Hepatocyte (in vitro differentiated cells): ENCODE results near the gene XPO6. TPM values are rescaled to one million over a fixed set of nuclear protein-coding genes. Genes with fewer than 3 reads are reported as not detected.

Experiments used
- DNase-seq: peaks from one replicate; pipeline ENCODE4 v3.0.0-alpha.2; 2016; ENCODE audit warnings: low spot score
- H2AFZ ChIP-seq: fragments of 200-600 bp; sonication (generic); 2 replicates; pipeline ENCODE4 v1.6.0; 2016; ENCODE audit warnings: antibody characterized with exemption, mild to moderate bottlenecking
- H3K27ac ChIP-seq: fragments of 200-600 bp; sonication (generic); 2 replicates; pipeline ENCODE4 v1.5.1; 2016; ENCODE audit warnings: mild to moderate bottlenecking
- H3K27me3 ChIP-seq: fragments of 200-600 bp; sonication (generic); 2 replicates; pipeline ENCODE4 v1.6.1; 2016
- H3K36me3 ChIP-seq: fragments of 200-600 bp; sonication (generic); replicated peaks from 2 replicates; pipeline ENCODE4 v1.5.1; 2016; ENCODE audit warnings: low read depth; ENCODE audit not compliant: insufficient read depth
- H3K4me1 ChIP-seq: fragments of 200-600 bp; sonication (generic); 2 replicates; pipeline ENCODE4 v1.5.1; 2016; ENCODE audit warnings: mild to moderate bottlenecking, moderate library complexity; ENCODE audit not compliant: insufficient read depth
- H3K4me2 ChIP-seq: fragments of 200-600 bp; sonication (generic); 2 replicates; pipeline ENCODE4 v1.6.0; 2016
- H3K4me3 ChIP-seq: fragments of 200-600 bp; sonication (generic); 2 replicates; pipeline ENCODE4 v1.5.1; 2016; ENCODE audit warnings: mild to moderate bottlenecking
- H3K79me2 ChIP-seq: fragments of 200-600 bp; sonication (generic); 2 replicates; pipeline ENCODE4 v1.6.0; 2017; ENCODE audit warnings: mild to moderate bottlenecking
- H3K9me2 ChIP-seq: fragments of 200-600 bp; sonication (generic); replicated peaks from 2 replicates; pipeline ENCODE4 v1.6.0; 2017; ENCODE audit warnings: mild to moderate bottlenecking; ENCODE audit not compliant: insufficient read depth
- H3K9me3 ChIP-seq: fragments of 200-600 bp; sonication (generic); 2 replicates; pipeline ENCODE4 v1.5.1; 2016; ENCODE audit warnings: low read depth, mild to moderate bottlenecking
- H4K20me1 ChIP-seq: fragments of 200-600 bp; sonication (generic); 2 replicates; pipeline ENCODE4 v1.6.0; 2016; ENCODE audit warnings: mild to moderate bottlenecking; ENCODE audit not compliant: insufficient read depth, poor library complexity, severe bottlenecking
- EZH2 ChIP-seq: fragments of 200-600 bp; sonication (generic); IDR thresholded peaks from 2 replicates; pipeline ENCODE4 v1.6.1; 2016; ENCODE audit warnings: antibody characterized with exemption, mild to moderate bottlenecking, borderline replicate concordance
- EZH2phosphoT487 ChIP-seq: fragments of 200-600 bp; sonication (generic); IDR thresholded peaks from one replicate; pipeline ENCODE4 v1.6.1; 2018; ENCODE audit warnings: antibody characterized with exemption, mild to moderate bottlenecking, low read depth, moderate library complexity; ENCODE audit not compliant: unreplicated experiment, severe bottlenecking
- WGBS: methylation state at CpG from one replicate; pipeline ENCODE4 v1.1.6; 2016; ENCODE audit warnings: low lambda C conversion rate; ENCODE audit errors: missing lambda C conversion rate; 5-methylcytosine and 5-hydroxymethylcytosine counted together
- polyA plus RNA-seq: library from polyadenylated mRNA; unstranded; fragments of >200 nt; fragmentation: Nextera tagmentation; extraction: Ambion mirVana; gene quantifications from 2 replicates; pipeline ENCODE4 v1.2.1, GENCODE V29; 2016
- total RNA-seq: library from RNA; depleted of rRNA; stranded (reverse); fragments of >200 nt; gene quantifications from 2 replicates; pipeline ENCODE4 v1.2.3, GENCODE V29; 2014
- TF ChIP-seq, protein P1 (sequence below): fragments of 200-600 bp; sonication (generic); IDR thresholded peaks from 2 replicates; pipeline ENCODE4 v1.5.1; 2016; ENCODE audit warnings: antibody characterized with exemption, mild to moderate bottlenecking; ENCODE audit not compliant: poor library complexity

Gene XPO6
- total and polyA plus RNA-seq, 2 experiments from 2014 or later: 39.8 to 111 TPM

DNA sequence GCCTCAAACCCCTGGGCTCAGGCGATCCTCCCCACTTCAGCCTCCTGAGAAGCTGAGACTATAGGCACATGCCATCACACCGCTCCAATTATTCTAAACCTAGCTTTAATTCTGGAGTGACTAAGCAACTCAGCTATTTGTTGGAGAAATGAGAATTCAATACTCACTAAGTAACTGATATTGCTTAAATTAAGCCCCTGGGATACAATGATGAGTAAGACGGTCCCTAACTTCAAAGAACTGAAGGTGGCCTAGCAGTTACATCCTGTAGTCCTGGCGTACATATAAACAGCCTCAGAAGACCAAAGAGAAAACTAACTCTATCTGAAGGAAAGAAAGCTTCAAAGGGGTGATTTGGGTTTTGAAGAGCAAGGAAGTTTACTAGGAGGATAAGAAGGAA lies 25.0 kb downstream of the XPO6 start:
- H2AFZ ChIP-seq: no peak overlapping the region
- H3K27me3 ChIP-seq: no peaks in the 10 kb centered on the region
- peaks cover 98% of the 10 kb centered on the region for H3K79me2 ChIP-seq
- H3K9me3 ChIP-seq: no peaks in the 10 kb centered on the region
- H3K4me1 ChIP-seq: peaks cover 9% of the 10 kb centered on the region
- TF ChIP-seq EZH2phosphoT487 (no peak), EZH2 (no peak)
- TF ChIP-seq, protein P1, sequence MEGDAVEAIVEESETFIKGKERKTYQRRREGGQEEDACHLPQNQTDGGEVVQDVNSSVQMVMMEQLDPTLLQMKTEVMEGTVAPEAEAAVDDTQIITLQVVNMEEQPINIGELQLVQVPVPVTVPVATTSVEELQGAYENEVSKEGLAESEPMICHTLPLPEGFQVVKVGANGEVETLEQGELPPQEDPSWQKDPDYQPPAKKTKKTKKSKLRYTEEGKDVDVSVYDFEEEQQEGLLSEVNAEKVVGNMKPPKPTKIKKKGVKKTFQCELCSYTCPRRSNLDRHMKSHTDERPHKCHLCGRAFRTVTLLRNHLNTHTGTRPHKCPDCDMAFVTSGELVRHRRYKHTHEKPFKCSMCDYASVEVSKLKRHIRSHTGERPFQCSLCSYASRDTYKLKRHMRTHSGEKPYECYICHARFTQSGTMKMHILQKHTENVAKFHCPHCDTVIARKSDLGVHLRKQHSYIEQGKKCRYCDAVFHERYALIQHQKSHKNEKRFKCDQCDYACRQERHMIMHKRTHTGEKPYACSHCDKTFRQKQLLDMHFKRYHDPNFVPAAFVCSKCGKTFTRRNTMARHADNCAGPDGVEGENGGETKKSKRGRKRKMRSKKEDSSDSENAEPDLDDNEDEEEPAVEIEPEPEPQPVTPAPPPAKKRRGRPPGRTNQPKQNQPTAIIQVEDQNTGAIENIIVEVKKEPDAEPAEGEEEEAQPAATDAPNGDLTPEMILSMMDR: no peak
- H4K20me1 ChIP-seq: peaks cover 28% of the 10 kb centered on the region
- H3K9me2 ChIP-seq: no peaks in the 10 kb centered on the region
- DNase-seq: no peak
- H3K27ac ChIP-seq: no peak overlapping the region
- H3K36me3 ChIP-seq: no peaks in the 10 kb centered on the region
- 90% methylated on average over 4 of the region's 4 CpGs for WGBS
- no peak overlapping the region for H3K4me2 ChIP-seq
- no peak overlapping the region for H3K4me3 ChIP-seq

DNA sequence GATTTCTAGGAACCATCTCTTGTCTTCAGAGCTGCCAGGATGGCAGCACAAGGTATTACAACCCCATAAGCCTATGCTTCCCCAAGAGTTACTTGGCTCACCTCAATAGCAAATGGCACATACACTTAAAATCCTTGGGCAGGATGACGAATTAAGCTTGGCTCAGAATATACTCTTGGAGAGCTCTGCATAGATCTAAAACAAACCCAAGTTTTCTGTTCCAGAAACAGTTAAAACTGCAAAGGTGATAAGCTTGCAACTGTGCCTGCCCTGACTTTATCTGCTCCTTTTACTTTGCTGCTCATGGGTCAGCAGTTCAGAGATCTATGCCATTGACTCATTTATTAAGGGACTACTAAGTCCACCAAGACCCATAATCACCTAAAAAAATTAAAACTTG lies 26.1 kb downstream of the XPO6 start:
- H4K20me1 ChIP-seq: peaks cover 21% of the 10 kb centered on the region
- no peak for TF ChIP-seq EZH2phosphoT487
- TF ChIP-seq EZH2: no peak
- TF ChIP-seq, protein P1: no peak
- peaks cover 94% of the 10 kb centered on the region for H3K79me2 ChIP-seq
- no peak overlapping the region for H3K4me3 ChIP-seq
- no peak overlapping the region for H2AFZ ChIP-seq
- no peaks in the 10 kb centered on the region for H3K27me3 ChIP-seq
- H3K4me1 ChIP-seq: peaks cover 13% of the 10 kb centered on the region
- no peaks in the 10 kb centered on the region for H3K9me3 ChIP-seq
- WGBS: 88% methylated on average over 1 of the region's 1 CpG
- no peak overlapping the region for H3K4me2 ChIP-seq
- H3K36me3 ChIP-seq: no peaks in the 10 kb centered on the region
- no peaks in the 10 kb centered on the region for H3K9me2 ChIP-seq
- DNase-seq: no peak
- H3K27ac ChIP-seq: no peak overlapping the region

DNA sequence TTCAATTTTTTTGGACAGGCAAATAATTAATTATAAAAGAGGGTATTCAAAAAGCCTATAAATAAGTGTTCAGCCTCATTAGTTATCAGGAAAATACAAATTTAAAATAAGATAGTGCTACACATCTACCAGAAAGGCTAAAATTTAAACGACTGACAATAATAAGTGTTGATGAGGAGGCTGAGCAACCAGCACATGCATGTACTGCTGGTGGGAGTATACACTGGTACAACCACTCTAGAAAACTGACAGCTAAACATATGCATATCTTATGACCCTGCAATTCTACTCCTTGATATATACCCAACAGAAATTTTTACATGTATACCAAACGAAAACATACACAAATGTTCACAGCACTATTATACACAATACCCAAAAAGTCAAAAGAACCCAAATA lies 27.1 kb downstream of the XPO6 start:
- H3K36me3 ChIP-seq: no peaks in the 10 kb centered on the region
- no peaks in the 10 kb centered on the region for H3K9me3 ChIP-seq
- H3K4me3 ChIP-seq: no peak overlapping the region
- H3K27ac ChIP-seq: no peak overlapping the region
- H3K27me3 ChIP-seq: no peaks in the 10 kb centered on the region
- no peak for DNase-seq
- no peak overlapping the region for H2AFZ ChIP-seq
- no peak overlapping the region for H3K4me2 ChIP-seq
- peaks cover 94% of the 10 kb centered on the region for H3K79me2 ChIP-seq
- TF ChIP-seq, protein P1: no peak
- TF ChIP-seq EZH2 (no peak), EZH2phosphoT487 (no peak)
- H3K9me2 ChIP-seq: no peaks in the 10 kb centered on the region
- WGBS: 97% methylated on average over 2 of the region's 2 CpGs
- H4K20me1 ChIP-seq: peaks cover 13% of the 10 kb centered on the region
- H3K4me1 ChIP-seq: peaks cover 13% of the 10 kb centered on the region

DNA sequence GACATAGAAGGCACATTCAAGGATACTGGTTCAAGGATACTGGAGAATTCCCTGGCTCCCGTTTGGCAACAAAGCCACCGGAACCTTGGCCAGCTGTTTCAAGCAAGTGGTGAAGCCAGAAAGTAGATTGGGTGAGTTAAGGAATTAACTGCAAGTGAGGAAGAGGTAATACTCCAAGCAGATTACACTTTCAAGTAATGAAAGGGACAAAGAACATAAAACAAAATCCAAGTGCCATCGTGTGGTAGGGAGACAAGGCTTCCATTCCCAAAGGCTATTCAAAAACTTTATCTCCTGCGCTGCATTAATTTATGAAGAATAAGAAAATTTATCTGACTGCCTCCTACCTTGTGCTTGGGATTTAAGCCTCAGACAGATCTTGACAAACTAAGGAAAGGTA lies 27.8 kb downstream of the XPO6 start:
- no peaks in the 10 kb centered on the region for H3K36me3 ChIP-seq
- no peak overlapping the region for H3K27ac ChIP-seq
- no peaks in the 10 kb centered on the region for H3K9me2 ChIP-seq
- H3K79me2 ChIP-seq: peaks cover 94% of the 10 kb centered on the region
- TF ChIP-seq, protein P1: no peak
- TF ChIP-seq EZH2: no peak
- no peak for TF ChIP-seq EZH2phosphoT487
- no peak for DNase-seq
- no peak overlapping the region for H2AFZ ChIP-seq
- no peaks in the 10 kb centered on the region for H3K9me3 ChIP-seq
- peaks cover 13% of the 10 kb centered on the region for H3K4me1 ChIP-seq
- H3K4me2 ChIP-seq: no peak overlapping the region
- H3K27me3 ChIP-seq: no peaks in the 10 kb centered on the region
- peaks cover 13% of the 10 kb centered on the region for H4K20me1 ChIP-seq
- no peak overlapping the region for H3K4me3 ChIP-seq
- 84% methylated on average over 4 of the region's 4 CpGs for WGBS
